ENCODE results near the gene ARID1A. TPM values are rescaled to one million over a fixed set of nuclear protein-coding genes. Genes with fewer than 3 reads are reported as not detected.

The ARID1A gene
- total RNA-seq, 6 donors from 2014 or later, result 61.3 to 102 (median 70.5) TPM

DNA sequence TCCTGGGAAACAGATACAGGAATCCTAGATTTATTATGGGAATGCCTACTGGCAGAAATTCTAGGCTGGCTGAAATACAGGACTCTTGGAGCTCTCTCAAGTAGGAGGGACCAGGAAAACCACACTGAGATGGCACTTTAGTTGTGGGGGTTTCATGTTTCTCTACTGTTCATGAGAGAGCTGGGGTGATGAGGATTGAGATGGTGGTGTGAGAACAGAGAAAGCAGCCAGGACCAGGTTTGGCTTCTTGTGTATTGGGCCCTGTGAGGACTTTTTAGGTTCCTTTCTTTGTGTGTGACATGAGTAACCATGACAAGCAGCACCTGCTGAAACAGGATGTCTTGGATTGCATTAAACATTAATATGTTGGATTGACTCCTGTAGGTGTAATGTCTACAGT, 4.9 kb downstream of the ARID1A start:
- TF ChIP-seq, protein P1, sequence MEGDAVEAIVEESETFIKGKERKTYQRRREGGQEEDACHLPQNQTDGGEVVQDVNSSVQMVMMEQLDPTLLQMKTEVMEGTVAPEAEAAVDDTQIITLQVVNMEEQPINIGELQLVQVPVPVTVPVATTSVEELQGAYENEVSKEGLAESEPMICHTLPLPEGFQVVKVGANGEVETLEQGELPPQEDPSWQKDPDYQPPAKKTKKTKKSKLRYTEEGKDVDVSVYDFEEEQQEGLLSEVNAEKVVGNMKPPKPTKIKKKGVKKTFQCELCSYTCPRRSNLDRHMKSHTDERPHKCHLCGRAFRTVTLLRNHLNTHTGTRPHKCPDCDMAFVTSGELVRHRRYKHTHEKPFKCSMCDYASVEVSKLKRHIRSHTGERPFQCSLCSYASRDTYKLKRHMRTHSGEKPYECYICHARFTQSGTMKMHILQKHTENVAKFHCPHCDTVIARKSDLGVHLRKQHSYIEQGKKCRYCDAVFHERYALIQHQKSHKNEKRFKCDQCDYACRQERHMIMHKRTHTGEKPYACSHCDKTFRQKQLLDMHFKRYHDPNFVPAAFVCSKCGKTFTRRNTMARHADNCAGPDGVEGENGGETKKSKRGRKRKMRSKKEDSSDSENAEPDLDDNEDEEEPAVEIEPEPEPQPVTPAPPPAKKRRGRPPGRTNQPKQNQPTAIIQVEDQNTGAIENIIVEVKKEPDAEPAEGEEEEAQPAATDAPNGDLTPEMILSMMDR (IDR thresholded peaks at IDR 0.05), result no peak
- TF ChIP-seq POLR2A (IDR thresholded peaks at IDR 0.05) (no peak), EP300 (IDR thresholded peaks at IDR 0.05) (no peak)
- peak overlapping the region in 1 of 4 donors; percentile 95 for H3K4me3 ChIP-seq
- peaks cover 70 to 75% (median 73%) of the 10 kb centered on the region in 4 donors for H3K4me1 ChIP-seq
- no peaks in the 10 kb centered on the region for H3K9me3 ChIP-seq
- peak overlapping the region in 2 of 4 donors; percentile 15 to 46 for H3K27ac ChIP-seq
- DNase-seq (no peak), ATAC-seq (ENCODE audit: low FRiP score in 2 of 2) (no peak)
- no peaks in the 10 kb centered on the region for H3K36me3 ChIP-seq
- no peaks in the 10 kb centered on the region for H3K27me3 ChIP-seq

DNA sequence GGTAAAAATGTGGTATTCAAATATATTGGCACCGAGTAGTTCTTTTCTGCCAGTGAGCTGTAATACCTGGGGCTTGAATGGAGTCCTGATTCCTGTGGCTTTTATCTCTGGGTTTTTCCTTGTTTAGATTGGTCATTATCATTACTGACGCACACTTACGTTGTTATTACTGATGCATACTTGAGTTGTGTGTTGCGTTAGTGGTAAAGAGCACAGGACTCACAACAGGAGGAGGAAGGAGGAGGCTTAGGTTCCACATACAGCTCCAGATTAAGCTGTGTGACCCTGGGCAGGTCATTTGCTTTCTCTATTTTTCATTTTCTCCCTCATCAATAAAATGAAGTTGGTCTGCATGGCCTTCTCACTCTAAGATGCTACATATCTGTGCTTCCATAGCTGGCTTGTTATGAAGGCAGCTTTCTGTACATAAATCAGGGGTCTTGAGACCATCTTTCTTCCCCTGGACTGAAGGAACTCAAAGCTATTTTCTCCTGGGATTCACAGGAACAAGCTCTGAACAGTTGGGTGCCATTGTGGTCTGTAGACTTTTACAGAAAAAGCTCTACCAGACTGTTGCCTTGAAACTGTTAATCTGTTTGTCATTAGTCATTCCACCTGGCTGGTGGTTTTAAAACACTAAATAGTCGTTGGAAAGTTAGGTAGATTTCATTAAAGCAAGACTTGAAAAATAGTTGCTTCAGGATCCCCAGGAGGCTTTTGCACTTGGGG, 5.6 kb downstream of the ARID1A start:
- TF ChIP-seq EP300 (IDR thresholded peaks at IDR 0.05), result no peak
- TF ChIP-seq, protein P1 (IDR thresholded peaks at IDR 0.05), result no peak
- TF ChIP-seq POLR2A (IDR thresholded peaks at IDR 0.05), result no peak
- TF ChIP-seq POLR2AphosphoS5 (IDR thresholded peaks at IDR 0.05), result no peak
- H3K4me1 ChIP-seq, result peaks cover 77 to 82% (median 80%) of the 10 kb centered on the region in 4 donors
- peak overlapping the region; percentile 5 to 47 (median 44) for H3K27ac ChIP-seq
- ATAC-seq (ENCODE audit: low FRiP score in 2 of 2), result no peak
- H3K27me3 ChIP-seq, result no peaks in the 10 kb centered on the region
- DNase-seq, result no peak
- H3K4me3 ChIP-seq, result peak overlapping the region in 1 of 4 donors; percentile 95
- whole genome bisulfite sequencing, 2 donors, result 36 to 48% methylated on average over 5 of the region's 5 CpGs
- H3K36me3 ChIP-seq, result no peaks in the 10 kb centered on the region
- H3K9me3 ChIP-seq, result no peaks in the 10 kb centered on the region

DNA sequence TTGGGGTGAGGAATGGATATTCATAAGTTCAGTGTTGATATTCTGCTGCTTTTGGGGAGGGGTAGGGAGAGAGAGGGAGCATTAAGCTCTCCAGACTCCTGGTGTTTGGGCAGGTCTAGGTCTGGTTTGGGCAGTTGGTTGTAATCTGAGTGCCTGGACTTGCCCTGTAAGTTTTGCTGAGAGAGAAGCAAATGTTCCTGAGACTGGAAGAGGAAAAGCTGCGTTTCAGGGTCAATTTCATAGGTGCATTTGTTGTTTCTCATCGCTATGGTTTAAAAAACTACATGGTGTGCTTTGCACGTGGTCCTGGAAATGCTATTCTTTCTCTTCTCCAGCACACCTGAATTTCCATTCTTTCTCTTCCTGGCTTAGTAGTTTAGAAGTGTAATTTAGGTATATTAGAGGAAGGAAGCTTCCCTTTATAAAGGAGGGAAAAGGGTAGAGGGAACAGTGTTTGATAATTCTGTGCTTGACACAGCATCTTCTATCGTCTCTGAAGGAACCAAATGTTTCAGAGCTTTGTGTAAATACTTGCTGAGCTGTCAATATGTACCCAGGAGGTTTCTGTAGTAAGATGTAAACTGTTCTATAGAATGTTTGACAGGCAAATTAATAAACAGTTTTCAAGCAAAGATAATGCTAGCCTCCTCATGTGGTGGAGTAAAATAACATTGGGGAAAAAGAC, 6.3 kb downstream of the ARID1A start:
- H3K27ac ChIP-seq, result peak overlapping the region in 3 of 4 donors; percentile 43 to 47 (median 46)
- ATAC-seq (ENCODE audit: low FRiP score in 2 of 2), result no peak
- 13 to 19% methylated on average over 4 of the region's 4 CpGs for WGBS, 2 donors

DNA sequence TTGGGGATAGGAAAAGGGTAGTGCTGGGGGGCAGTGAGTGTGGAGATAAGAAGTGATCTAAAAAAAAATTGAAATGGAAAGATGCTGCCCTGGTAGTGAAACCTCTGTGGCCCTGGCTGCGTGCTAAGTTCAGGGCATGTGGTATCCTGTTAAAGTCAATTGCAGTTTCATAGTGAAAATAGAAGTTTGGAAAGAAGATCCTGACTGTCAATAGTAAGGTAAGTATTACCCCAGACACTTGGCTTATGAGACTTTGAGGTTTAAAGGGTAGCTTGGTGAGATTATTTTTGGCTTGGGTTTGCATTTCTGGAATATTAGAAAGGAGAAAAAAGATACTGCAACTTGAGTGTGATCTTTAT, 6.8 kb downstream of the ARID1A start:
- H3K27me3 ChIP-seq, result no peaks in the 10 kb centered on the region
- H3K4me3 ChIP-seq, result no peak overlapping the region
- 13 to 22% methylated on average over 1 of the region's 1 CpG for WGBS, 2 donors
- TF ChIP-seq EP300 (IDR thresholded peaks at IDR 0.05) (no peak), POLR2A (IDR thresholded peaks at IDR 0.05) (no peak), POLR2AphosphoS5 (IDR thresholded peaks at IDR 0.05) (no peak)
- TF ChIP-seq, protein P1 (IDR thresholded peaks at IDR 0.05), result no peak
- H3K4me1 ChIP-seq, result peaks cover 89 to 95% (median 92%) of the 10 kb centered on the region in 4 donors
- DNase-seq (no peak), ATAC-seq (ENCODE audit: low FRiP score in 2 of 2) (no peak)
- H3K36me3 ChIP-seq, result no peaks in the 10 kb centered on the region
- H3K9me3 ChIP-seq, result no peaks in the 10 kb centered on the region
- H3K27ac ChIP-seq, result peak overlapping the region in 3 of 4 donors; percentile 26 to 43 (median 35)

More for the DNA sequence above, 6.3 kb downstream of the ARID1A start:
- no peak for DNase-seq
- TF ChIP-seq, protein P1 (IDR thresholded peaks at IDR 0.05), result no peak
- TF ChIP-seq POLR2A (IDR thresholded peaks at IDR 0.05) (no peak), POLR2AphosphoS5 (IDR thresholded peaks at IDR 0.05) (no peak), EP300 (IDR thresholded peaks at IDR 0.05) (no peak)
- Histone ChIP-seq H3K4me1 (peaks cover 84 to 89% (median 87%) of the 10 kb centered on the region in 4 donors), H3K9me3 (no peaks in the 10 kb centered on the region), H3K36me3 (no peaks in the 10 kb centered on the region), H3K4me3 (no peak overlapping the region), H3K27me3 (no peaks in the 10 kb centered on the region)

All from upper lobe of left lung (tissue), 6 donors.